ENCODE results near the gene SLC37A2.

Gene SLC37A2

DNA sequence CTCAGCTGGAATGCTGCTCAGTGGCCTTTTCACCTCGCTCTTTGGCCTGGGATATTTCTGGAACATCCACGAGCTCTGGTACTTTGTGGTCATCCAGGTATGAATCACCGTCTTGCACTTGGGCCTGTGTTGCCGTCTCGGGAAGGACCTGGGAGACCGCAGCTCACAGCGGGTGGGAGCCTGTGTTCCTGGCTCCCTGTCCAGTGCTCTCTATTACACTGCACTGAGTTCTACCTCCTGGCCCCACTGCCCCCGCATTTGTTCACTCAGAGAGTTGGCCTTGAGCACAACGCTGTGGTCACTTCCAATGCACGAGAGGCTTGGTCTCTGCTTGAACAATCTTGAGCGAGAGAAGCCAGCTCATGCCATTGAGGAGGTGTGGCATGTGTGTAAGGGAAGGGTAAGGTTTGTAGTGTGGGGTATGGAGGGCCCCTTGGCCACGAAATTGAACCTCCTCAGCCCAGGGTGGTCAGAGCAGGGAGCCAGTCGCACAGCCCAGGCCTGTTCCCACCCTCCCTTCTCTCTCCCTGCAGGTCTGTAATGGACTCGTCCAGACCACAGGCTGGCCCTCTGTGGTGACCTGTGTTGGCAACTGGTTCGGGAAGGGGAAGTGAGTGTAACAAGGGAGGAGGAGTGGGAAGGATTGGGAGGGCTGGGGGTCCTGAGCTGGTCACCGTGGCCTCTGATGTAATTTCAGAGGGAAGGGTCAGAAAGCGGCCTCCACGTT, 16.2 kb downstream of the SLC37A2 start:
- H3K4me3 ChIP-seq (ENCODE audit: low read depth in 1 of 2, low read length in 2 of 2): no peak overlapping the region
- H3K9ac ChIP-seq (ENCODE audit: low read length): no peak overlapping the region
- H3K36me3 ChIP-seq (ENCODE audit: insufficient read depth, low read length): no peaks in the 10 kb centered on the region
- H3K4me1 ChIP-seq (ENCODE audit: insufficient read depth, low read length): no peaks in the 10 kb centered on the region
- H3K27me3 ChIP-seq (ENCODE audit: control insufficient read depth in 1 of 2, insufficient read depth in 2 of 2, low read length in 2 of 2): no peaks in the 10 kb centered on the region
- H3K9me3 ChIP-seq (ENCODE audit: low read length): no peaks in the 10 kb centered on the region
- no peak overlapping the region for H3K27ac ChIP-seq (ENCODE audit: low read depth, low read length)

DNA sequence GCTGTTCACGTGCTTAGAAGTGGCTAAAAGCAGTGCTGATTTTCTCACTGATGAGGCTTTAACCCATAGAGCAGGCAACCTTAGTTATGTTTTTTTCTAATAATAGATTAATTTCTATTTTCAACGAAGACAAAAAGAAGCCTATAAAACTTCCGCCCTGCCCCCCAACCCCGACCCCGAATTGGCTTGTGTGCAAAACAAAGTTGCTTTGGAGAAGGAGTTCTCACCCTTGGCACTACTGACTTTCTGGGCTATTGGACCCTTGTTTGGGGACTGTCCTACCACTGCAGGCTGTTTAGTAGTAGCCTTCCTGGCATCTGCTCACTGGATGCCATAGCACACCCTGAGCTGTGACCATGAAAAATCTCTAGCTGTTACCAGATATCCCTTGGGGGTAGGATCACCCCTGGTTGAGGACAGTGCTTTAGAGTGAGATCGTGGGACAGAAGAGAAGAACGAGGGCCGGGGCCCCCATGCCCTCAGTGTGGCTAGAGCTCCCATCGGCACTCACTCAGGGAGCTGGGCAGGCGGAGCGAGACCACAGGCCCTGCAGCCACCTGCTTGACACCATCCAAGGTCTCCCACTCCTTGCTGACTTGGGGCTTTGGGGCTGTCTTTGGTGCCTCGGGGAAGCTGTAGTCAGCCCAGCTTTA, 16.9 kb downstream of the SLC37A2 start:
- Histone ChIP-seq H3K4me1 (ENCODE audit: insufficient read depth, low read length) (no peaks in the 10 kb centered on the region), H3K36me3 (ENCODE audit: insufficient read depth, low read length) (no peaks in the 10 kb centered on the region), H3K9ac (ENCODE audit: low read length) (no peak overlapping the region), H3K9me3 (ENCODE audit: low read length) (no peaks in the 10 kb centered on the region), H3K4me3 (ENCODE audit: low read depth in 1 of 2, low read length in 2 of 2) (no peak overlapping the region), H3K27ac (ENCODE audit: low read depth, low read length) (no peak overlapping the region), H3K27me3 (ENCODE audit: control insufficient read depth in 1 of 2, insufficient read depth in 2 of 2, low read length in 2 of 2) (no peaks in the 10 kb centered on the region)

DNA sequence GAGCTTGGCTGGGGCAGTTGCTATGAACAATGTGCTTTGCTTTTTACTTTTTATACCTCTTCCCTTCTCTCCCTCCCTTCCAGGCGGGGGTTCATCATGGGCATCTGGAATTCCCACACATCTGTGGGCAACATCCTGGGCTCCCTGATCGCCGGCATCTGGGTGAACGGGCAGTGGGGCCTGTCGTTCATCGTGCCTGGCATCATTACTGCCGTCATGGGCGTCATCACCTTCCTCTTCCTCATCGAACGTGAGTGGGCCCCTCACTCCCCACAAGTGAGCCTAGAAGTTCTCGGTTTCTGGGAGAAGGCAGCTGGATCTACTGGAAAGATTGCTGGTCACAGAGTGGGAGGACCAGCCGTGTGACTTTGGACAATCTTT, 17.4 kb downstream of the SLC37A2 start:
- no peak overlapping the region for H3K4me3 ChIP-seq (ENCODE audit: low read depth in 1 of 2, low read length in 2 of 2)
- H3K27me3 ChIP-seq (ENCODE audit: control insufficient read depth in 1 of 2, insufficient read depth in 2 of 2, low read length in 2 of 2): no peaks in the 10 kb centered on the region
- no peak overlapping the region for H3K27ac ChIP-seq (ENCODE audit: low read depth, low read length)
- H3K36me3 ChIP-seq (ENCODE audit: insufficient read depth, low read length): no peaks in the 10 kb centered on the region
- no peaks in the 10 kb centered on the region for H3K4me1 ChIP-seq (ENCODE audit: insufficient read depth, low read length)
- H3K9me3 ChIP-seq (ENCODE audit: low read length): no peaks in the 10 kb centered on the region
- H3K9ac ChIP-seq (ENCODE audit: low read length): no peak overlapping the region

DNA sequence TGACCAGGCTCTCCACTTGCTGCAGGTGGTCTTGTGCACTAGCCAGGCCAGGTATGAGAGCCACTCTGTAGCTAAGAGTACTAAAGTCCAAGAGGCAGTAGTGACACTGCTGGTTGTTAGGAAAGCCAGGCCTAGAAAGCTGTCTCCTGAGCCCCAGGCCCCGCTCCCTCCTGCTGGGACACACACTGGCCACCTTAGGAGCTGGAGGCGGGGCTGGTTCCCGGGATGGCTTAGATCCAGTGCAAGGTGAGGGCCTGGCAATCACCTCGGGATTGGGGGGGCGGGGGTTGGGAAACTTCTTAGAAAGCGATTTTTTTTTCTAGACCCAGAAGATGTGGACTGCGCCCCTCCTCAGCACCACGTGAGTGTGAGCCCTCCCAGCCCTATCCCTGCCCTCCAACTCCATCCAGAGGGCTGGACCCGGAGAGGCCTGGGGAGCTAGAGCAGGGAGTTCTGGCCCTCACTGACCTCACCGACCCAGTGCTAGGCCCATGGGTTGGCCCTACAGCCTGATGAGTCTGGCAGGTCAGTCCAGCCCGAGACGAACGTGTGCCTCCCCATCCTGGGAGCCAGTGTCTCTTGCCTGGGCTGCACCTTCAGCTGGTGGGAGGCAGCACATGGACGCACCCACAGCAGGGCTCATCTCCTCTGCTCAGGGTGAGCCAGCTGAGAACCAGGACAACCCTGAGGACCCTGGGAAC, 18.1 kb downstream of the SLC37A2 start:
- H3K9me3 ChIP-seq (ENCODE audit: low read length): no peaks in the 10 kb centered on the region
- H3K9ac ChIP-seq (ENCODE audit: low read length): no peak overlapping the region
- no peak overlapping the region for H3K4me3 ChIP-seq (ENCODE audit: low read depth in 1 of 2, low read length in 2 of 2)
- H3K27me3 ChIP-seq (ENCODE audit: control insufficient read depth in 1 of 2, insufficient read depth in 2 of 2, low read length in 2 of 2): no peaks in the 10 kb centered on the region
- H3K27ac ChIP-seq (ENCODE audit: low read depth, low read length): no peak overlapping the region
- H3K36me3 ChIP-seq (ENCODE audit: insufficient read depth, low read length): no peaks in the 10 kb centered on the region
- no peaks in the 10 kb centered on the region for H3K4me1 ChIP-seq (ENCODE audit: insufficient read depth, low read length)

DNA sequence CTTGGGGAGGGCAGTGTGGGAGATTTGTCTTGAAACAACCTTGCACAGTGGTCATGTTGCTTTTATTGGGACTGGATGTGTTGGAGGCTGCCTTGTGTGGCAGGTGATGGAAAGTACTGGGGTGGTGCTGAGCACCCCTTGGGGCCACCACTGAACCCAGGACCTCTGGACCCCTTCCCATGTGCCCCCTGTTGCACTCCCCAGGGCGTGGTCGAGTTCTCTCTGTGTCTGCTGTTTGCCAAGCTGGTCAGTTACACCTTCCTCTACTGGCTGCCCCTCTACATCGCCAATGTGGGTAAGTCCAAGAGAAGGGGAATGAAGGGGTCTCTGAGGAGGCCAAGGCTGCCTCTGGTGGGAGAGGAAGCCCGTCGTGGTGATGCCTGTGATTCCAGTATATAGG, 18.9 kb downstream of the SLC37A2 start:
- no peaks in the 10 kb centered on the region for H3K9me3 ChIP-seq (ENCODE audit: low read length)
- no peaks in the 10 kb centered on the region for H3K4me1 ChIP-seq (ENCODE audit: insufficient read depth, low read length)
- H3K27me3 ChIP-seq (ENCODE audit: control insufficient read depth in 1 of 2, insufficient read depth in 2 of 2, low read length in 2 of 2): no peaks in the 10 kb centered on the region
- H3K4me3 ChIP-seq (ENCODE audit: low read depth in 1 of 2, low read length in 2 of 2): no peak overlapping the region
- no peak overlapping the region for H3K27ac ChIP-seq (ENCODE audit: low read depth, low read length)
- H3K9ac ChIP-seq (ENCODE audit: low read length): no peak overlapping the region
- H3K36me3 ChIP-seq (ENCODE audit: insufficient read depth, low read length): no peaks in the 10 kb centered on the region

DNA sequence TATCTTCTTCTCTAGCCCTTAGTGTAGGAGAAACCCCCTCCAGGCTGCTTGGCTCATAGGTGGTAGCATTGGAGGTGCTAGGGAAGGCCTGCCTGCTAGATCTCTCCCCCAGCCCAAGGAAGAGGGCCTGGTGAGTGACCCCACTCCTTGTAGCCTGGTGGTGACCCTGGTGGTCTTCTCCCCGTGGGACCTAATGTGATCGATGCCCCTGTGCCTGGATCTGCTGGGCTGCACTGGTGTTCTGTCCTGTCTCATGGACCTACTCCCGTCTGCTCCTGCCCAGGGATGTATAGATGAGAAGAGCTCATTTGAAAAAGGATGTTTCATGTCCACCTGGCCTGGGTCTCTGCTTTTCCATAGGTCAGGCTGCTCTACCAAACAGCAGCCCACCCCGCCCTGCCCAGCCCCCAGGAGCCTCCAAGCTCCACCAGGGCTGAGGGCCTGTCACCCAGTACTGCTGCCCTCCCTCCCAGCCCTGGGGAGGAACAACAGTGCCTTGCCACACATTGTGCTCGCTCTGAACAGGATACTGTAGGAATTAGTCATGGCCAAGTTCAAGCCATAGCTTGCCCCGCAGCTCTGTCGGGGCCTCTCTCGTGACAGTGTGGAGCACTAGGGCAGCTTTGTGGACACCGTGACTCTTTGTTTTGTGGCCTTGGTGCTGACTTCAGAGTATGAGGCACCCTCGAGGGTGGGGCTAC, 19.7 kb downstream of the SLC37A2 start:
- no peaks in the 10 kb centered on the region for H3K27me3 ChIP-seq (ENCODE audit: control insufficient read depth in 1 of 2, insufficient read depth in 2 of 2, low read length in 2 of 2)
- no peak overlapping the region for H3K27ac ChIP-seq (ENCODE audit: low read depth, low read length)
- H3K9me3 ChIP-seq (ENCODE audit: low read length): no peaks in the 10 kb centered on the region

DNA sequence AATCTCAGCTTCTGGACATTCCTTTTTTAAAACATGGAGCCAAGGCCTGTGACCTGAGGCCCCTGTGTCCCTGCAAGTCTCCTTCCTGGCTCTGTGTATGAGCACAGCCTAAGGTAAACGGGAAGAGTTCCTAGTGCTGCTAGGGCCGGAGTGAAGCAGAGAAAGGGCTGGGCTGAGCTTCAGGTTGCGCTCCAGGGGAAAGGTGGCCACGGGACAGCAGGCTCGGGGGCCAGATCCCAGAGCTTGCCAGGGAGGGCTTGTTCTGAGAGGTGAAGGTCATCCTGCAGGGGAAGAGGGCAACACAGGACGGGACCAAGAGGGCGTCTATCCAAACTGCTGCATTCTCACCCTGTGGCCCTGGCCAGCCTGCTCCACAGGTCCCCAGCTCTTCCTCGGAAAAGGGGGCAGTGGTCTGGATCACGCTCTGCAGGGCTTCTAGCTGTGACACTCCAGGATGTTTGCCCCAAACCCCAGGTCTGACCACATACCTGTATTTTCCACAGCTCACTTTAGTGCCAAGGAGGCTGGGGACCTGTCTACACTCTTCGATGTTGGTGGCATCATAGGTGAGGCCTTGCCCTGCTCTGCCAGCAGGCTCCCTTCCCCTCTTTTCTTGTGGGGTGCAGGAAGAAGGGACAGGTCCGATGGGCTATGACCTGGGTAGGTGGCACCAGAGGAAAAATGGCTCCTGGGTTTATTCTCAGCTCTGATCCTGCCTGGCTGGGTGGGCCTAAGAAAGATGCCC, 20.4 kb downstream of the SLC37A2 start:
- no peak overlapping the region for H3K4me3 ChIP-seq (ENCODE audit: low read depth in 1 of 2, low read length in 2 of 2)
- no peaks in the 10 kb centered on the region for H3K36me3 ChIP-seq (ENCODE audit: insufficient read depth, low read length)
- no peak overlapping the region for H3K27ac ChIP-seq (ENCODE audit: low read depth, low read length)
- H3K4me1 ChIP-seq (ENCODE audit: insufficient read depth, low read length): no peaks in the 10 kb centered on the region
- H3K27me3 ChIP-seq (ENCODE audit: control insufficient read depth in 1 of 2, insufficient read depth in 2 of 2, low read length in 2 of 2): no peaks in the 10 kb centered on the region
- H3K9ac ChIP-seq (ENCODE audit: low read length): no peak overlapping the region
- no peaks in the 10 kb centered on the region for H3K9me3 ChIP-seq (ENCODE audit: low read length)

More for the DNA sequence above, 19.7 kb downstream of the SLC37A2 start:
- Histone ChIP-seq H3K4me1 (ENCODE audit: insufficient read depth, low read length) (no peaks in the 10 kb centered on the region), H3K4me3 (ENCODE audit: low read depth in 1 of 2, low read length in 2 of 2) (no peak overlapping the region), H3K36me3 (ENCODE audit: insufficient read depth, low read length) (no peaks in the 10 kb centered on the region), H3K9ac (ENCODE audit: low read length) (no peak overlapping the region)

DNA sequence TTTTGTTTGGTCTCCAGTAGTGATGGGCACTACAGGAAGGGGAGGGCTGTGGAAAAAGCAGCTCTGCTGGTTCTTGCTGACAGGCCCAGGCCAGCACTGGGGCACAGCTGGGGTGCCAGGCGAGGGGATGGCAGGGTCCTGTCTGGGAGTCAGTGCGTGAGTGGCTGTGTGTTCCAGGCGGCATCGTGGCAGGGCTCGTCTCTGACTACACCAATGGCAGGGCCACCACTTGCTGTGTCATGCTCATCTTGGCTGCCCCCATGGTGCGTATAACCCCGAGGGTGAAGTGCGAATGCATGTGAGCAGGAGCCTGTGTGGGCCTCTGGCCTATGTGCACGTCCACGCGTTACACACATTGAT, 20.9 kb downstream of the SLC37A2 start:
- H3K4me3 ChIP-seq (ENCODE audit: low read depth in 1 of 2, low read length in 2 of 2): no peak overlapping the region
- no peak overlapping the region for H3K9ac ChIP-seq (ENCODE audit: low read length)
- H3K27me3 ChIP-seq (ENCODE audit: control insufficient read depth in 1 of 2, insufficient read depth in 2 of 2, low read length in 2 of 2): no peaks in the 10 kb centered on the region
- no peak overlapping the region for H3K27ac ChIP-seq (ENCODE audit: low read depth, low read length)
- no peaks in the 10 kb centered on the region for H3K4me1 ChIP-seq (ENCODE audit: insufficient read depth, low read length)
- no peaks in the 10 kb centered on the region for H3K9me3 ChIP-seq (ENCODE audit: low read length)
- no peaks in the 10 kb centered on the region for H3K36me3 ChIP-seq (ENCODE audit: insufficient read depth, low read length)

DNA sequence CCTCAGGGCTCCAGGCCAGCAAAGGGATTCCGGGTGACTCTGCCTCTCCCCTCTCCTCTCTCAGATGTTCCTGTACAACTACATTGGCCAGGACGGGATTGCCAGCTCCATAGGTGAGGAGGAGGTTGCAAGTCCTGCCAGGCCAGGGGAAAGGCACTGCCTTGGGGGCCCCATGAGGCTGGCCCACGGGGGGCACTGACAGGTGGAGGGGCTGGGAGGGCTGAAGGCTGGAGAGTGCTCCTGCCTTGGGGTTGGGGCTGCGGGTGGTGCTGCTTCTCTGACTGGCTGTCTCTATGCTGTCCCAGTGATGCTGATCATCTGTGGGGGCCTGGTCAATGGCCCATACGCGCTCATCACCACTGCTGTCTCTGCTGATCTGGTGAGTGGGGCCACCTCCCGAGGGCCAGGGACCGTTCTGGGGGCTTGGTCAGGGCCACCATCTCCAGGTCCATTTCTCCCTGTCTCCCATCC, 21.7 kb downstream of the SLC37A2 start:
- H3K36me3 ChIP-seq (ENCODE audit: insufficient read depth, low read length): no peaks in the 10 kb centered on the region
- H3K4me1 ChIP-seq (ENCODE audit: insufficient read depth, low read length): no peaks in the 10 kb centered on the region
- no peaks in the 10 kb centered on the region for H3K27me3 ChIP-seq (ENCODE audit: control insufficient read depth in 1 of 2, insufficient read depth in 2 of 2, low read length in 2 of 2)
- H3K4me3 ChIP-seq (ENCODE audit: low read depth in 1 of 2, low read length in 2 of 2): no peak overlapping the region
- H3K27ac ChIP-seq (ENCODE audit: low read depth, low read length): no peak overlapping the region
- no peaks in the 10 kb centered on the region for H3K9me3 ChIP-seq (ENCODE audit: low read length)
- H3K9ac ChIP-seq (ENCODE audit: low read length): no peak overlapping the region

DNA sequence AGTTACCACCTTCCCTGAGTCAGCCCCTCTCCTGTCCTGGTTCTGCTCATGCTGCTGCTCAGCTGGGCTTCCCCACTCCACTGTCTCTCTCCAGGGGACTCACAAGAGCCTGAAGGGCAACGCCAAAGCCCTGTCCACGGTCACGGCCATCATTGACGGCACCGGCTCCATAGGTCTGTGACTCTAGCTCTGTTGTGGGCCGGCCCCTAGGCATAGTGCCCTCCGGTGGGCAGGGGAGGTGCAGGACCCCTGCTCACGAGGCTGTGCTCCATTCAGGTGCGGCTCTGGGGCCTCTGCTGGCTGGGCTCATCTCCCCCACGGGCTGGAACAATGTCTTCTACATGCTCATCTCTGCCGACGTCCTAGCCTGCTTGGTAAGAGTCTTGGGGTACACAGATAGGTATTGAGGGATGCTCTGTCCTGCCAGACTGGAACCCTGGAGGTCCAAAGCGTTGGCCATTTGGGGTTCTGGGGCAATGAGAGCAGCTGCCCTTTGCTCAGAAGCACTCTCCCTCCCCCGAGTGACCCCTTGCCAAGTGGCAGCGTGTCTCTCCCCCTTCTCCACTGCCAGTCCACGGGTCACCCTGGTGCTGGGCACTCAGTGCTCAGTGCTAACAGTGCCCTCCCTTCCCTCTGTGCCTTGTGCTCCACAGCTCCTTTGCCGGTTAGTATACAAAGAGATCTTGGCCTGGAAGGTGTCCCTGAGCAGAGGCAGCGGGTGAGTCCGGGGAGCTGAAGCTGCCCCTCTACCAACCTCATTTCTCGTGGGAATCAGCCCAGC, 22.4 kb downstream of the SLC37A2 start:
- H3K27ac ChIP-seq (ENCODE audit: low read depth, low read length): no peak overlapping the region
- H3K27me3 ChIP-seq (ENCODE audit: control insufficient read depth in 1 of 2, insufficient read depth in 2 of 2, low read length in 2 of 2): no peaks in the 10 kb centered on the region
- H3K9me3 ChIP-seq (ENCODE audit: low read length): no peaks in the 10 kb centered on the region
- H3K4me1 ChIP-seq (ENCODE audit: insufficient read depth, low read length): no peaks in the 10 kb centered on the region
- no peaks in the 10 kb centered on the region for H3K36me3 ChIP-seq (ENCODE audit: insufficient read depth, low read length)
- H3K4me3 ChIP-seq (ENCODE audit: low read depth in 1 of 2, low read length in 2 of 2): no peak overlapping the region
- no peak overlapping the region for H3K9ac ChIP-seq (ENCODE audit: low read length)
